A549 (cell line): ENCODE results near the gene ITGB1. TPM values are rescaled to one million over a fixed set of nuclear protein-coding genes. Genes with fewer than 3 reads are reported as not detected.

Experiments used
- BHLHE40 ChIP-seq: IDR thresholded peaks from 2 replicates; pipeline ENCODE4 v1.6.1; 2012; ENCODE audit warnings: low read depth, low read length, inconsistent platforms
- CBX2 ChIP-seq: fragments of 200-600 bp; sonication (generic); IDR thresholded peaks from 2 replicates; pipeline ENCODE4 v1.6.1; 2016; ENCODE audit warnings: low read depth, mild to moderate bottlenecking, borderline replicate concordance
- CEBPB ChIP-seq, 2 experiments: fragments of >200 bp in 1 of 2; sonication (Bioruptor Twin) in 1 of 2; formaldehyde crosslinking in 1 of 2; IDR thresholded peaks; 2 replicates each; pipeline ENCODE4 v1.6.1; 2012 to 2016
- CHD2 ChIP-seq: fragments of 150-350 bp; IDR thresholded peaks from 2 replicates; pipeline ENCODE4 v1.6.1; 2014; ENCODE audit warnings: low read length; ENCODE audit not compliant: partially characterized antibody
- EP300 ChIP-seq, 2 experiments: fragments of >200 bp; sonication (Bioruptor Twin); formaldehyde crosslinking; IDR thresholded peaks; 2 replicates in 1 of 2; 3 replicates in 1 of 2; pipeline ENCODE4 v1.6.1; 2016 to 2017
- ESRRA ChIP-seq: fragments of 150-350 bp; IDR thresholded peaks from 2 replicates; pipeline ENCODE4 v1.6.1; 2014; ENCODE audit warnings: mild to moderate bottlenecking, low read length, borderline replicate concordance
- FOSL2 ChIP-seq, 2 experiments: fragments of 450-650 bp in 1 of 2; fragments of >200 bp in 1 of 2; sonication (Bioruptor Twin) in 1 of 2; formaldehyde crosslinking; IDR thresholded peaks; 2 replicates each; pipeline versions ENCODE4 v1.5.0 to v1.6.1; 2016 to 2020; ENCODE audit warnings: mild to moderate bottlenecking in 1 of 2, moderate library complexity in 1 of 2
- HDAC2 ChIP-seq: fragments of 200-600 bp; sonication (generic); IDR thresholded peaks from 2 replicates; pipeline ENCODE4 v1.6.1; 2016
- JUN ChIP-seq, 2 experiments: fragments of >200 bp; sonication (Bioruptor Twin); formaldehyde crosslinking; IDR thresholded peaks; 2 replicates in 1 of 2; 3 replicates in 1 of 2; pipeline ENCODE4 v1.6.1; 2016 to 2017
- KDM5A ChIP-seq: fragments of 200-600 bp; sonication (generic); IDR thresholded peaks from 2 replicates; pipeline ENCODE4 v1.6.1; 2016; ENCODE audit warnings: antibody characterized with exemption, mild to moderate bottlenecking
- MAFK ChIP-seq: fragments of 450-650 bp; IDR thresholded peaks from 2 replicates; pipeline ENCODE4 v1.6.1; 2014; ENCODE audit not compliant: partially characterized antibody
- MAZ ChIP-seq: fragments of 150-350 bp; IDR thresholded peaks from 2 replicates; pipeline ENCODE4 v1.6.1; 2014; ENCODE audit warnings: antibody characterized with exemption, low read depth, low read length, borderline replicate concordance
- NFE2L2 ChIP-seq: fragments of 150-350 bp; conservative IDR thresholded peaks from 2 replicates; pipeline ENCODE4 v1.6.1; 2014; ENCODE audit warnings: low read length
- NPAS2 ChIP-seq: fragments of 250-450 bp; sonication (Bioruptor Pico); IDR thresholded peaks from 2 replicates; pipeline ENCODE4 v1.8.0; 2022; ENCODE audit warnings: mild to moderate bottlenecking, moderate library complexity, borderline replicate concordance
- POLR2A ChIP-seq: IDR thresholded peaks from 2 replicates; pipeline ENCODE4 v1.6.1; 2012; ENCODE audit warnings: mild to moderate bottlenecking, low read length
- POLR2AphosphoS2 ChIP-seq: conservative IDR thresholded peaks from 2 replicates; pipeline ENCODE4 v1.6.1; 2012; ENCODE audit warnings: low read length, improper control_type of control experiment, inconsistent platforms
- RAD21 ChIP-seq, 2 experiments: fragments of >200 bp in 1 of 2; sonication (Bioruptor Twin) in 1 of 2; formaldehyde crosslinking in 1 of 2; IDR thresholded peaks in 1 of 2; conservative IDR thresholded peaks in 1 of 2; 2 replicates in 1 of 2; 3 replicates in 1 of 2; pipeline ENCODE4 v1.6.1; 2012 to 2018; ENCODE audit warnings: inconsistent platforms in 1 of 2
- RARB ChIP-seq: fragments of 250-450 bp; sonication (Bioruptor Pico); IDR thresholded peaks from 2 replicates; pipeline ENCODE4 v1.8.0; 2021; ENCODE audit warnings: mild to moderate bottlenecking, moderate library complexity
- RCOR1 ChIP-seq: fragments of 150-350 bp; IDR thresholded peaks from 2 replicates; pipeline ENCODE4 v1.6.1; 2014; ENCODE audit warnings: antibody characterized with exemption, low read length, low read depth
- RNF2 ChIP-seq: fragments of 200-600 bp; sonication (generic); IDR thresholded peaks from 2 replicates; pipeline ENCODE4 v1.6.1; 2016; ENCODE audit warnings: low read depth, mild to moderate bottlenecking, antibody characterized with exemption, moderate library complexity, borderline replicate concordance
- SMC3 ChIP-seq: fragments of >200 bp; sonication (Bioruptor Twin); formaldehyde crosslinking; IDR thresholded peaks from 3 replicates; pipeline ENCODE4 v1.6.1; 2018; ENCODE audit warnings: inconsistent platforms
- SREBF2 ChIP-seq: fragments of 450-650 bp; IDR thresholded peaks from 2 replicates; pipeline ENCODE4 v1.6.1; 2014; ENCODE audit warnings: mild to moderate bottlenecking, moderate library complexity
- TFCP2L1 ChIP-seq: fragments of 250-450 bp; sonication (Bioruptor Pico); IDR thresholded peaks from 2 replicates; pipeline ENCODE4 v1.5.0; 2021; ENCODE audit warnings: mild to moderate bottlenecking
- TP53 ChIP-seq: fragments of 250-450 bp; sonication (Bioruptor Pico); IDR thresholded peaks from 2 replicates; pipeline ENCODE4 v1.5.0; 2021; ENCODE audit warnings: mild to moderate bottlenecking, moderate library complexity
- ZC3H11A ChIP-seq: fragments of 450-650 bp; IDR thresholded peaks from 2 replicates; pipeline ENCODE4 v1.6.1; 2014; ENCODE audit warnings: antibody characterized with exemption, mild to moderate bottlenecking
- ZNF302 ChIP-seq: fragments of 250-450 bp; sonication (Bioruptor Pico); IDR thresholded peaks from 2 replicates; pipeline ENCODE4 v1.9.0; 2021; ENCODE audit warnings: inconsistent platforms, mild to moderate bottlenecking, moderate library complexity
- polyA plus RNA-seq, 4 experiments: library from polyadenylated mRNA; depleted of rRNA in 3 of 4; stranded (reverse); fragments of >200 nt; fragmentation: RNase III in 1 of 4; extraction: RNeasy Plus Mini Kit Qiagen cat#74134 plus additional on column Dnase treatment in 1 of 4; gene quantifications; 2 replicates in 3 of 4; 3 replicates in 1 of 4; pipeline ENCODE4 v1.2.3, GENCODE V29; 2011 to 2017
- TF ChIP-seq, protein P1 (sequence below): fragments of 200-600 bp; sonication (generic); IDR thresholded peaks from 2 replicates; pipeline ENCODE4 v1.6.1; 2016; ENCODE audit warnings: antibody characterized with exemption, mild to moderate bottlenecking, moderate library complexity
- TF ChIP-seq, protein P2 (sequence below): fragments of >200 bp; sonication (Bioruptor Twin); formaldehyde crosslinking; IDR thresholded peaks from 2 replicates; pipeline ENCODE4 v1.6.1; 2016
- TF ChIP-seq, protein P3 (sequence below): IDR thresholded peaks from 2 replicates; pipeline ENCODE4 v1.6.1; 2012
- TF ChIP-seq, protein P4 (sequence below): fragments of >200 bp; sonication (Bioruptor Twin); formaldehyde crosslinking; IDR thresholded peaks from 3 replicates; pipeline ENCODE4 v1.6.1; 2016
- TF ChIP-seq, protein P5 (sequence below): fragments of >200 bp; sonication (Bioruptor Twin); formaldehyde crosslinking; IDR thresholded peaks from 3 replicates; pipeline ENCODE4 v1.5.1; 2016
- TF ChIP-seq, protein P6 (sequence below): IDR thresholded peaks from 2 replicates; pipeline ENCODE4 v1.6.1; 2012
- TF ChIP-seq, protein P7 (sequence below): IDR thresholded peaks from 2 replicates; pipeline ENCODE4 v1.6.1; 2012; ENCODE audit warnings: low read depth, borderline replicate concordance

The ITGB1 gene
- polyA plus RNA-seq, 2 of the 4 experiments (the other 2 are of a cell fraction) = 1,270 to 2,408 TPM

DNA sequence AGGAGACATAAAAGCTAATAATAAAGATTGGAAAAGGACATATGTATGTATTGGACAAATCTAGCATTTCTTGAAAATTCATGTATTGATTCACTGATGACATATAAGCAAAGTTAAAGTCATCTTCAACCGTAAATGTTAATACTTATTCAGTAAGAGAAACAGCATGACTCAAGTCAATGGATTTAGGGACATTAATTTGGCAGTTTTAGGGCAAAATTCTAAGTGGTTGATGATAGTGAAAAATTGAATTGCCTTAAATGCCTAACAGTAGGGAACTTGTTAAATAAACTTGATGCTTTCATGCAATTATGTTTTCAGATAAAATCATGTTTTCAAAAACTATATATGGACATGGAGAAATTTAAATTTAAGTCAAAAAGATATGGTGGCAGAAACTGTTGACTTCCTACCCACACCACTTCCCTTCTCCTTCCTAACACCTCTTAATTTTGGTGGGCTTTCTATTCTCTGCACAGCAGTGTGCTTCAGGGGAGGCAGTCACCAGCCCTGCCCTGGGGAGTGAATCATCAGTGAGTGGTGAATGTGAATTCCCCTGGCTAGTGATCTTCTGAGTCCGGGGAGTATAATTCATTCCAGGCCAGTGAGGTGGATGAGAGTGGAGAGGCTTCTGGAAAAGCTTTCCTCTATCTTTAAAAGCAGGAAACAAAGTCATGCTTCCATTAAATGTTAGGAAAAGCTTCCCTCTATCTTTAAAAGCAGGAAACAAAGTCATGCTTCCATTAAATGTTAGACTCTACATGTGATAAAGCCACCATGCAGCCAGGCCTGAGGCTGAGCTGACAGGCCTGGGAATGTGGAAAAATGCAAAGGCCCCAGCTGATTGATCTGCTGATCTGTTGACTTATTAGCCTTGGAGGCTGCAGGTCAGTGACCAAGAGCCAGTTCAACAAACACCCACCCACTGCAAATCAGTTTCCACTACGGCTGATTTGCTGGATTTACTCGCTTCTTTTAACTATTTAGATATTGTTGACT is 25.2 kb upstream of the ITGB1 start (continued):
- TF ChIP-seq, protein P1, sequence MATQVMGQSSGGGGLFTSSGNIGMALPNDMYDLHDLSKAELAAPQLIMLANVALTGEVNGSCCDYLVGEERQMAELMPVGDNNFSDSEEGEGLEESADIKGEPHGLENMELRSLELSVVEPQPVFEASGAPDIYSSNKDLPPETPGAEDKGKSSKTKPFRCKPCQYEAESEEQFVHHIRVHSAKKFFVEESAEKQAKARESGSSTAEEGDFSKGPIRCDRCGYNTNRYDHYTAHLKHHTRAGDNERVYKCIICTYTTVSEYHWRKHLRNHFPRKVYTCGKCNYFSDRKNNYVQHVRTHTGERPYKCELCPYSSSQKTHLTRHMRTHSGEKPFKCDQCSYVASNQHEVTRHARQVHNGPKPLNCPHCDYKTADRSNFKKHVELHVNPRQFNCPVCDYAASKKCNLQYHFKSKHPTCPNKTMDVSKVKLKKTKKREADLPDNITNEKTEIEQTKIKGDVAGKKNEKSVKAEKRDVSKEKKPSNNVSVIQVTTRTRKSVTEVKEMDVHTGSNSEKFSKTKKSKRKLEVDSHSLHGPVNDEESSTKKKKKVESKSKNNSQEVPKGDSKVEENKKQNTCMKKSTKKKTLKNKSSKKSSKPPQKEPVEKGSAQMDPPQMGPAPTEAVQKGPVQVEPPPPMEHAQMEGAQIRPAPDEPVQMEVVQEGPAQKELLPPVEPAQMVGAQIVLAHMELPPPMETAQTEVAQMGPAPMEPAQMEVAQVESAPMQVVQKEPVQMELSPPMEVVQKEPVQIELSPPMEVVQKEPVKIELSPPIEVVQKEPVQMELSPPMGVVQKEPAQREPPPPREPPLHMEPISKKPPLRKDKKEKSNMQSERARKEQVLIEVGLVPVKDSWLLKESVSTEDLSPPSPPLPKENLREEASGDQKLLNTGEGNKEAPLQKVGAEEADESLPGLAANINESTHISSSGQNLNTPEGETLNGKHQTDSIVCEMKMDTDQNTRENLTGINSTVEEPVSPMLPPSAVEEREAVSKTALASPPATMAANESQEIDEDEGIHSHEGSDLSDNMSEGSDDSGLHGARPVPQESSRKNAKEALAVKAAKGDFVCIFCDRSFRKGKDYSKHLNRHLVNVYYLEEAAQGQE = 0 out of 2 replicates have a peak, but pooled peaks have one; percentile 5
- TF ChIP-seq NPAS2 (peak; percentile 61; the same call in 1 of the 2 replicates), MAFK (no peak), BHLHE40 (no peak), SREBF2 (no peak), TP53 (CRISPR knock-in tag) (peak; percentile 51; the same call in 1 of the 2 replicates), TFCP2L1 (CRISPR knock-in tag) (peak; percentile 59), ESRRA (no peak), ZNF302 (CRISPR knock-in tag) (peak; percentile 84; the same call in 1 of the 2 replicates), RNF2 (no peak), NFE2L2 (no peak), FOSL2 (IDR thresholded peaks at IDR 0.05) (peak; percentile 73), FOSL2 (CRISPR knock-in tag; IDR thresholded peaks at IDR 0.05) (peak; percentile 94), HDAC2 (no peak), CHD2 (peak; percentile 38), MAZ (no peak), RCOR1 (no peak), KDM5A (no peak), POLR2A (no peak), EP300 (IDR thresholded peaks at IDR 0.05) (peak in 1 of 2 experiments; percentile 53; a peak in 1 of 5 replicates), POLR2AphosphoS2 (no peak), RAD21 (conservative IDR thresholded peaks at IDR 0.05 in 1 of 2, IDR thresholded peaks at IDR 0.05 in 1 of 2) (no peak; a peak in 1 of 5 replicates), ZC3H11A (no peak), RARB (CRISPR knock-in tag) (peak; percentile 78), SMC3 (no peak), JUN (IDR thresholded peaks at IDR 0.05) (peak; percentile 50 to 75; a peak in 4 of 5 replicates), CEBPB (IDR thresholded peaks at IDR 0.05) (peak in 1 of 2 experiments; percentile 22; a peak in 1 of 4 replicates), CBX2 (no peak)
- TF ChIP-seq, protein P2, sequence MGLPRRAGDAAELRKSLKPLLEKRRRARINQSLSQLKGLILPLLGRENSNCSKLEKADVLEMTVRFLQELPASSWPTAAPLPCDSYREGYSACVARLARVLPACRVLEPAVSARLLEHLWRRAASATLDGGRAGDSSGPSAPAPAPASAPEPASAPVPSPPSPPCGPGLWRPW = no peak
- TF ChIP-seq, protein P3, sequence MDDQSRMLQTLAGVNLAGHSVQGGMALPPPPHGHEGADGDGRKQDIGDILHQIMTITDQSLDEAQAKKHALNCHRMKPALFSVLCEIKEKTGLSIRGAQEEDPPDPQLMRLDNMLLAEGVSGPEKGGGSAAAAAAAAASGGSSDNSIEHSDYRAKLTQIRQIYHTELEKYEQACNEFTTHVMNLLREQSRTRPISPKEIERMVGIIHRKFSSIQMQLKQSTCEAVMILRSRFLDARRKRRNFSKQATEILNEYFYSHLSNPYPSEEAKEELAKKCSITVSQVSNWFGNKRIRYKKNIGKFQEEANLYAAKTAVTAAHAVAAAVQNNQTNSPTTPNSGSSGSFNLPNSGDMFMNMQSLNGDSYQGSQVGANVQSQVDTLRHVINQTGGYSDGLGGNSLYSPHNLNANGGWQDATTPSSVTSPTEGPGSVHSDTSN = no peak
- TF ChIP-seq, protein P4, sequence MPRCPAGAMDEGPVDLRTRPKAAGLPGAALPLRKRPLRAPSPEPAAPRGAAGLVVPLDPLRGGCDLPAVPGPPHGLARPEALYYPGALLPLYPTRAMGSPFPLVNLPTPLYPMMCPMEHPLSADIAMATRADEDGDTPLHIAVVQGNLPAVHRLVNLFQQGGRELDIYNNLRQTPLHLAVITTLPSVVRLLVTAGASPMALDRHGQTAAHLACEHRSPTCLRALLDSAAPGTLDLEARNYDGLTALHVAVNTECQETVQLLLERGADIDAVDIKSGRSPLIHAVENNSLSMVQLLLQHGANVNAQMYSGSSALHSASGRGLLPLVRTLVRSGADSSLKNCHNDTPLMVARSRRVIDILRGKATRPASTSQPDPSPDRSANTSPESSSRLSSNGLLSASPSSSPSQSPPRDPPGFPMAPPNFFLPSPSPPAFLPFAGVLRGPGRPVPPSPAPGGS = no peak
- TF ChIP-seq, protein P5, sequence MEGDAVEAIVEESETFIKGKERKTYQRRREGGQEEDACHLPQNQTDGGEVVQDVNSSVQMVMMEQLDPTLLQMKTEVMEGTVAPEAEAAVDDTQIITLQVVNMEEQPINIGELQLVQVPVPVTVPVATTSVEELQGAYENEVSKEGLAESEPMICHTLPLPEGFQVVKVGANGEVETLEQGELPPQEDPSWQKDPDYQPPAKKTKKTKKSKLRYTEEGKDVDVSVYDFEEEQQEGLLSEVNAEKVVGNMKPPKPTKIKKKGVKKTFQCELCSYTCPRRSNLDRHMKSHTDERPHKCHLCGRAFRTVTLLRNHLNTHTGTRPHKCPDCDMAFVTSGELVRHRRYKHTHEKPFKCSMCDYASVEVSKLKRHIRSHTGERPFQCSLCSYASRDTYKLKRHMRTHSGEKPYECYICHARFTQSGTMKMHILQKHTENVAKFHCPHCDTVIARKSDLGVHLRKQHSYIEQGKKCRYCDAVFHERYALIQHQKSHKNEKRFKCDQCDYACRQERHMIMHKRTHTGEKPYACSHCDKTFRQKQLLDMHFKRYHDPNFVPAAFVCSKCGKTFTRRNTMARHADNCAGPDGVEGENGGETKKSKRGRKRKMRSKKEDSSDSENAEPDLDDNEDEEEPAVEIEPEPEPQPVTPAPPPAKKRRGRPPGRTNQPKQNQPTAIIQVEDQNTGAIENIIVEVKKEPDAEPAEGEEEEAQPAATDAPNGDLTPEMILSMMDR = no peak
- TF ChIP-seq, protein P6, sequence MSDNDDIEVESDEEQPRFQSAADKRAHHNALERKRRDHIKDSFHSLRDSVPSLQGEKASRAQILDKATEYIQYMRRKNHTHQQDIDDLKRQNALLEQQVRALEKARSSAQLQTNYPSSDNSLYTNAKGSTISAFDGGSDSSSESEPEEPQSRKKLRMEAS = peak; percentile 79
- TF ChIP-seq, protein P7, sequence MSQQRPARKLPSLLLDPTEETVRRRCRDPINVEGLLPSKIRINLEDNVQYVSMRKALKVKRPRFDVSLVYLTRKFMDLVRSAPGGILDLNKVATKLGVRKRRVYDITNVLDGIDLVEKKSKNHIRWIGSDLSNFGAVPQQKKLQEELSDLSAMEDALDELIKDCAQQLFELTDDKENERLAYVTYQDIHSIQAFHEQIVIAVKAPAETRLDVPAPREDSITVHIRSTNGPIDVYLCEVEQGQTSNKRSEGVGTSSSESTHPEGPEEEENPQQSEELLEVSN = peak; percentile 81
